Panc1 (cell line): ENCODE data around the gene MED12L. TPM values are rescaled to one million over a fixed set of nuclear protein-coding genes. Genes with fewer than 3 reads are reported as not detected.

ENCODE experiments used
- ATAC-seq: fragments of 200-7000 bp; cut with Tn5 transposase; 2 replicates; pipeline ENCODE4 v1.9.1; 2020; ENCODE audit warnings: mild to moderate bottlenecking, moderate library complexity
- BruUV-seq: library from RNA; stranded (reverse); fragments of 400-500 nt; replicated peaks from 2 replicates; lab custom pipeline; 2021; lab: Mats Ljungman, UMichigan
- CTCF ChIA-PET: fragments of 300-600 bp; sonication (Branson Sonifier 250); formaldehyde crosslinking; loops from one replicate; lab custom pipeline; 2022; ENCODE audit warnings: antibody characterized with exemption; lab: Charles Lee
- POLR2A ChIA-PET: fragments of 300-600 bp; sonication (Branson Sonifier 250); formaldehyde crosslinking; loops from one replicate; lab custom pipeline; 2022; ENCODE audit warnings: antibody characterized with exemption; lab: Charles Lee
- DNase-seq: peaks from one replicate; pipeline ENCODE4 v3.0.0-alpha.2; 2010; ENCODE audit warnings: low read depth, low spot score
- H3K27ac ChIP-seq: 2 replicates; pipeline ENCODE4 v1.5.1; 2011; ENCODE audit warnings: mild to moderate bottlenecking, low read length, inconsistent platforms
- H3K27me3 ChIP-seq: fragments of 200-500 bp; sonication (Bioruptor generic); 2 replicates; pipeline ENCODE4 v1.6.0; 2014; ENCODE audit warnings: low read length, inconsistent platforms; ENCODE audit not compliant: control insufficient read depth, insufficient read depth
- H3K36me3 ChIP-seq: fragments of 200-500 bp; sonication (Bioruptor generic); 2 replicates; pipeline ENCODE4 v1.5.1; 2014; ENCODE audit warnings: inconsistent platforms, mild to moderate bottlenecking, low read length, moderate library complexity; ENCODE audit not compliant: control insufficient read depth, insufficient read depth
- H3K4me1 ChIP-seq: 2 replicates; pipeline ENCODE4 v1.5.1; 2011; ENCODE audit warnings: inconsistent platforms, mild to moderate bottlenecking, low read length, moderate library complexity; ENCODE audit not compliant: control insufficient read depth, insufficient read depth
- H3K4me3 ChIP-seq, 2 experiments: 2 replicates each; pipeline ENCODE4 v1.5.1; 2011 to 2012; ENCODE audit warnings: low read depth in 2 of 2, low read length in 2 of 2, mild to moderate bottlenecking in 2 of 2, inconsistent platforms in 1 of 2, moderate library complexity in 1 of 2
- H3K9me3 ChIP-seq: fragments of 200-500 bp; sonication (Bioruptor generic); 2 replicates; pipeline ENCODE4 v1.5.1; 2014; ENCODE audit warnings: low read depth, mild to moderate bottlenecking, inconsistent platforms, low read length, moderate library complexity; ENCODE audit not compliant: control insufficient read depth, insufficient read depth
- CTCF ChIP-seq: fragments of 450-650 bp; IDR thresholded peaks from 2 replicates; pipeline ENCODE4 v1.5.1; 2017; ENCODE audit warnings: mild to moderate bottlenecking
- POLR2AphosphoS5 ChIP-seq: IDR thresholded peaks from 2 replicates; pipeline ENCODE4 v1.6.1; 2012; ENCODE audit warnings: mild to moderate bottlenecking, low read depth, low read length, moderate library complexity
- SIN3A ChIP-seq: IDR thresholded peaks from 2 replicates; pipeline ENCODE4 v1.6.1; 2012; ENCODE audit warnings: low read depth, mild to moderate bottlenecking, low read length, moderate library complexity, borderline replicate concordance; ENCODE audit not compliant: insufficient read depth
- TCF7L2 ChIP-seq: IDR thresholded peaks from 2 replicates; pipeline ENCODE4 v1.6.1; 2011; ENCODE audit warnings: mild to moderate bottlenecking, low read depth, low read length, inconsistent platforms
- in situ Hi-C: cut with HindIII; loops from 2 replicates; pipeline ENCODE4 v1.10.0; 2016; ENCODE audit warnings: low sequenced_read_pairs, low pct_unique_long_range_greater_than_20kb
- intact Hi-C: fragments of 100-400 bp; cut with micrococcal nuclease; formaldehyde crosslinking; loops from one replicate; pipeline ENCODE4 v1.10.0; 2022; ENCODE audit not compliant: unreplicated experiment
- total RNA-seq: library from RNA; stranded (reverse); gene quantifications from one replicate; pipeline ENCODE4 v1.2.1, GENCODE V29; 2021; ENCODE audit not compliant: unreplicated experiment
- TF ChIP-seq, protein P1 (sequence below), 2 experiments: IDR thresholded peaks; 2 replicates each; pipeline ENCODE4 v1.6.1; 2011 to 2012; ENCODE audit warnings: low read depth in 2 of 2, control low read depth in 1 of 2, low read length in 1 of 2, mild to moderate bottlenecking in 1 of 2, moderate library complexity in 1 of 2; ENCODE audit not compliant: insufficient read depth in 1 of 2

MED12L gene
- total RNA-seq, 1 experiment from 2014 or later = 2.8 TPM

DNA sequence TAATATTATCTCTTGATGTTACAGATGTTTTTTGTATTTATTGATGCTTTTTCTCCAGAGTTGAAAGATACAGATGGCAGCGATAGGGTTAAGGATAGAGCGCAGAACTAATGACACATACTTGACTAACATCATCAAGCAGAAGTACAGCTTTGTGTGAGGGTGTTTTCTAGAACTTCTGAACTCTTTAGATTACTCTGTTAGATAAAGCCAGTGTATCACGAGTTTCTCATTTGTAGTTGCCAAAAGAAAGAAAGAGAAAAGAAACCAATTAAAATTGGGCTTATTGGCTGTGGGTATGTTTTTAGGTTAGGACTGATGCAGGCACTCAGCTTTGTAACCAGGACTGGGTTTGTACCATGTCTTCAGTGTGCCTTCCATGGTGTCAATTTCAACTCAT lies 124.2 kb downstream of the MED12L start:
- CTCF ChIA-PET = interaction anchor here (0.5 kb wide), 1 partner anchor 59 kb away, joined by 4 read pairs; no protein-coding TSS in a partner anchor
- H3K9me3 ChIP-seq = no peaks in the 10 kb centered on the region
- TF ChIP-seq POLR2AphosphoS5 = no peak
- TF ChIP-seq, protein P1, sequence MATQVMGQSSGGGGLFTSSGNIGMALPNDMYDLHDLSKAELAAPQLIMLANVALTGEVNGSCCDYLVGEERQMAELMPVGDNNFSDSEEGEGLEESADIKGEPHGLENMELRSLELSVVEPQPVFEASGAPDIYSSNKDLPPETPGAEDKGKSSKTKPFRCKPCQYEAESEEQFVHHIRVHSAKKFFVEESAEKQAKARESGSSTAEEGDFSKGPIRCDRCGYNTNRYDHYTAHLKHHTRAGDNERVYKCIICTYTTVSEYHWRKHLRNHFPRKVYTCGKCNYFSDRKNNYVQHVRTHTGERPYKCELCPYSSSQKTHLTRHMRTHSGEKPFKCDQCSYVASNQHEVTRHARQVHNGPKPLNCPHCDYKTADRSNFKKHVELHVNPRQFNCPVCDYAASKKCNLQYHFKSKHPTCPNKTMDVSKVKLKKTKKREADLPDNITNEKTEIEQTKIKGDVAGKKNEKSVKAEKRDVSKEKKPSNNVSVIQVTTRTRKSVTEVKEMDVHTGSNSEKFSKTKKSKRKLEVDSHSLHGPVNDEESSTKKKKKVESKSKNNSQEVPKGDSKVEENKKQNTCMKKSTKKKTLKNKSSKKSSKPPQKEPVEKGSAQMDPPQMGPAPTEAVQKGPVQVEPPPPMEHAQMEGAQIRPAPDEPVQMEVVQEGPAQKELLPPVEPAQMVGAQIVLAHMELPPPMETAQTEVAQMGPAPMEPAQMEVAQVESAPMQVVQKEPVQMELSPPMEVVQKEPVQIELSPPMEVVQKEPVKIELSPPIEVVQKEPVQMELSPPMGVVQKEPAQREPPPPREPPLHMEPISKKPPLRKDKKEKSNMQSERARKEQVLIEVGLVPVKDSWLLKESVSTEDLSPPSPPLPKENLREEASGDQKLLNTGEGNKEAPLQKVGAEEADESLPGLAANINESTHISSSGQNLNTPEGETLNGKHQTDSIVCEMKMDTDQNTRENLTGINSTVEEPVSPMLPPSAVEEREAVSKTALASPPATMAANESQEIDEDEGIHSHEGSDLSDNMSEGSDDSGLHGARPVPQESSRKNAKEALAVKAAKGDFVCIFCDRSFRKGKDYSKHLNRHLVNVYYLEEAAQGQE (IDR thresholded peaks at IDR 0.05; ENCODE audit: insufficient read depth in 1 of 2, low read depth in 2 of 2, low read length in 1 of 2) = no peak
- no peak for TF ChIP-seq CTCF
- TF ChIP-seq SIN3A = no peak
- TF ChIP-seq TCF7L2 = no peak
- no TSS peak for BruUV-seq
- intact Hi-C loops (no loop called here), in situ Hi-C loops (no loop called here)
- ATAC-seq (no peak), DNase-seq (no peak)
- H3K27ac ChIP-seq = no peak overlapping the region
- no peaks in the 10 kb centered on the region for H3K27me3 ChIP-seq
- H3K4me3 ChIP-seq = no peak overlapping the region
- POLR2A ChIA-PET = no interaction called here
- no peaks in the 10 kb centered on the region for H3K36me3 ChIP-seq
- H3K4me1 ChIP-seq = no peaks in the 10 kb centered on the region

GRCh38 chr3:151210676-151211381 lies 125.4 kb downstream of the MED12L start:
- no peak for DNase-seq
- no TSS peak for BruUV-seq
- intact Hi-C loops = no loop called here
- H3K9me3 ChIP-seq = no peaks in the 10 kb centered on the region
- in situ Hi-C loops = no loop called here
- H3K4me1 ChIP-seq = no peaks in the 10 kb centered on the region
- no peaks in the 10 kb centered on the region for H3K27me3 ChIP-seq
- no peak; the same call in 1 of the 2 replicates for ATAC-seq
- no peaks in the 10 kb centered on the region for H3K36me3 ChIP-seq
- ChIA-PET POLR2A (interaction anchor here (0.6 kb wide), 1 partner anchor 826 kb away, joined by 3 read pairs; no protein-coding TSS in a partner anchor), CTCF (interaction anchor here (0.7 kb wide), 1 partner anchor 15 kb away, joined by 3 read pairs; no protein-coding TSS in a partner anchor)
- TF ChIP-seq CTCF (no peak), POLR2AphosphoS5 (no peak), TCF7L2 (no peak), SIN3A (no peak)
- TF ChIP-seq, protein P1 (IDR thresholded peaks at IDR 0.05; ENCODE audit: insufficient read depth in 1 of 2, low read depth in 2 of 2, low read length in 1 of 2) = no peak
- no peak overlapping the region for H3K4me3 ChIP-seq
- no peak overlapping the region for H3K27ac ChIP-seq
